HEK293 (cell line): Measurements from ENCODE around the gene BLVRA.

Source experiments
- CTCF ChIA-PET: fragments of 350-600 bp; formaldehyde crosslinking; extraction: SDS; loops from one replicate; lab custom pipeline; 2021; ENCODE audit warnings: antibody characterized with exemption; lab: Yijun Ruan, JAX
- POLR2A ChIA-PET: fragments of 300-600 bp; formaldehyde crosslinking; extraction: SDS; loops from one replicate; lab custom pipeline; 2020; ENCODE audit warnings: antibody characterized with exemption, inconsistent platforms; lab: Yijun Ruan, JAX
- H3K27ac ChIP-seq: fragments of 200-500 bp; sonication (Bioruptor generic); 2 replicates; pipeline ENCODE4 v1.5.1; 2014; ENCODE audit warnings: low read depth, low read length, control low read depth, inconsistent platforms; ENCODE audit errors: extremely low read depth
- H3K36me3 ChIP-seq, 2 experiments: fragments of 200-500 bp in 1 of 2; sonication (Bioruptor generic) in 1 of 2; 1 replicate in 1 of 2; 2 replicates in 1 of 2; pipeline ENCODE4 v1.5.1; 2014 to 2017; ENCODE audit warnings: inconsistent platforms in 2 of 2, low read length in 2 of 2; ENCODE audit not compliant: control insufficient read depth in 2 of 2, insufficient read depth in 1 of 2
- H3K4me1 ChIP-seq: fragments of 200-500 bp; sonication (Bioruptor generic); 2 replicates; pipeline ENCODE4 v1.5.1; 2014; ENCODE audit warnings: mild to moderate bottlenecking, low read length, inconsistent platforms; ENCODE audit not compliant: control insufficient read depth, insufficient read depth
- H3K4me3 ChIP-seq: 2 replicates; pipeline ENCODE4 v1.5.1; 2011; ENCODE audit warnings: low read depth, mild to moderate bottlenecking, control low read depth, low read length, moderate library complexity
- H3K9me3 ChIP-seq: fragments of 200-500 bp; sonication (Bioruptor generic); 2 replicates; pipeline ENCODE4 v1.5.1; 2014; ENCODE audit warnings: low read depth, low read length, inconsistent platforms; ENCODE audit not compliant: control insufficient read depth, insufficient read depth
- ATF2 ChIP-seq: fragments of 450-650 bp; formaldehyde crosslinking; IDR thresholded peaks from 2 replicates; pipeline ENCODE4 v1.5.1; 2016; ENCODE audit warnings: missing biosample characterization, missing genetic modification characterization, low read depth
- IKZF3 ChIP-seq: fragments of 450-650 bp; IDR thresholded peaks from 2 replicates; pipeline ENCODE4 v1.5.0; 2018; ENCODE audit warnings: missing biosample characterization, mild to moderate bottlenecking, missing genetic modification characterization, moderate library complexity
- KLF10 ChIP-seq: fragments of 450-650 bp; IDR thresholded peaks from 2 replicates; pipeline ENCODE4 v1.5.1; 2018; ENCODE audit warnings: missing biosample characterization, mild to moderate bottlenecking, missing genetic modification characterization
- PRDM2 ChIP-seq: fragments of 450-650 bp; formaldehyde crosslinking; IDR thresholded peaks from 2 replicates; pipeline ENCODE4 v1.5.1; 2016; ENCODE audit warnings: missing biosample characterization, missing genetic modification characterization, borderline replicate concordance
- SP7 ChIP-seq: fragments of 450-650 bp; formaldehyde crosslinking; IDR thresholded peaks from 2 replicates; pipeline ENCODE4 v1.5.1; 2016; ENCODE audit warnings: missing biosample characterization, missing genetic modification characterization
- YY2 ChIP-seq: fragments of 450-650 bp; formaldehyde crosslinking; IDR thresholded peaks from 2 replicates; pipeline ENCODE4 v1.5.1; 2016; ENCODE audit warnings: missing biosample characterization, missing genetic modification characterization
- ZFP3 ChIP-seq: fragments of 450-650 bp; formaldehyde crosslinking; IDR thresholded peaks from 2 replicates; pipeline ENCODE4 v1.5.1; 2016; ENCODE audit warnings: low read depth, missing biosample characterization, missing genetic modification characterization
- ZNF114 ChIP-seq: fragments of 450-650 bp; formaldehyde crosslinking; IDR thresholded peaks from 2 replicates; pipeline ENCODE4 v1.5.0; 2017; ENCODE audit warnings: missing biosample characterization, missing genetic modification characterization
- ZNF140 ChIP-seq: fragments of 450-650 bp; formaldehyde crosslinking; IDR thresholded peaks from 2 replicates; pipeline ENCODE4 v1.5.1; 2016; ENCODE audit warnings: missing biosample characterization, missing genetic modification characterization
- ZNF174 ChIP-seq: fragments of 450-650 bp; formaldehyde crosslinking; IDR thresholded peaks from 2 replicates; pipeline ENCODE4 v1.5.0; 2017; ENCODE audit warnings: missing biosample characterization, mild to moderate bottlenecking, missing genetic modification characterization
- ZNF280C ChIP-seq: fragments of 450-650 bp; formaldehyde crosslinking; IDR thresholded peaks from 2 replicates; pipeline ENCODE4 v1.5.1; 2016; ENCODE audit warnings: missing biosample characterization, missing genetic modification characterization
- ZNF302 ChIP-seq: fragments of 450-650 bp; formaldehyde crosslinking; IDR thresholded peaks from 2 replicates; pipeline ENCODE4 v1.5.1; 2016; ENCODE audit warnings: missing biosample characterization, missing genetic modification characterization, low read depth
- ZNF404 ChIP-seq: fragments of 450-650 bp; formaldehyde crosslinking; IDR thresholded peaks from 2 replicates; pipeline ENCODE4 v1.5.1; 2017; ENCODE audit warnings: missing biosample characterization, missing genetic modification characterization
- ZNF510 ChIP-seq: fragments of 450-650 bp; formaldehyde crosslinking; IDR thresholded peaks from 2 replicates; pipeline ENCODE4 v1.5.1; 2018; ENCODE audit warnings: mild to moderate bottlenecking, missing genetic modification characterization, missing biosample characterization; ENCODE audit not compliant: insufficient replicate concordance
- ZNF529 ChIP-seq: fragments of 450-650 bp; formaldehyde crosslinking; IDR thresholded peaks from 2 replicates; pipeline ENCODE4 v1.5.1; 2017; ENCODE audit warnings: missing genetic modification characterization, missing biosample characterization; ENCODE audit not compliant: insufficient replicate concordance
- ZNF571 ChIP-seq: fragments of 450-650 bp; formaldehyde crosslinking; IDR thresholded peaks from 2 replicates; pipeline ENCODE4 v1.5.0; 2017; ENCODE audit warnings: missing biosample characterization, missing genetic modification characterization
- ZNF843 ChIP-seq: fragments of 450-650 bp; formaldehyde crosslinking; IDR thresholded peaks from 2 replicates; pipeline ENCODE4 v1.5.1; 2016; ENCODE audit warnings: missing biosample characterization, missing genetic modification characterization
- TF ChIP-seq, protein P1 (sequence below): fragments of 450-650 bp; formaldehyde crosslinking; conservative IDR thresholded peaks from 2 replicates; pipeline ENCODE4 v1.5.1; 2016; ENCODE audit warnings: low read depth, missing biosample characterization, missing genetic modification characterization
- TF ChIP-seq, protein P2 (sequence below): fragments of 450-650 bp; formaldehyde crosslinking; IDR thresholded peaks from 2 replicates; pipeline ENCODE4 v1.5.1; 2016; ENCODE audit warnings: missing biosample characterization, missing genetic modification characterization

The BLVRA gene

DNA sequence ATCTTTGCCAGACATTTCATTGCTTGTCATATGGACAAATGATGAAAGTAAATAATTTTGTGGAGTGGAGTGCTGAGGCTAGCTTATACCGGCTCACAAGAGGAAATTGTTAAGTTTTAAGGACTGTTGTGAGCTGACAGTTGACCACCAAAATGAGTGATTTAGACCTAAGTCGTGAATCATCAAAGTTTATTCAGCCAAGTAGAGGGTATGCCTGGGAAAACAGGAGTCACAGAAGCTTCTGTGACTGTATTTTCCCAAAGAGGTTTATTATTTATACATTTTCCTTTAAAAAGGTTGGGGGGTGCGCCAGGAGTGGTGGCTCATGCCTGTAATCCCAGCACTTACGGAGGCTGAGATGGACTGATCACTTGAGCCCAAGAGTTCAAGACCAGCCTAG lies 89.0 kb downstream of the BLVRA start:
- Histone ChIP-seq H3K27ac (no peak overlapping the region), H3K36me3 (no peaks in the 10 kb centered on the region), H3K4me1 (no peaks in the 10 kb centered on the region), H3K4me3 (no peak overlapping the region), H3K9me3 (no peaks in the 10 kb centered on the region)
- POLR2A ChIA-PET, result interaction anchor here (1.0 kb wide), 1 partner anchor 22 kb away, joined by 4 read pairs; the partner anchor contains the start of gene MRPS24
- no peak for TF ChIP-seq ZNF114 (tag by site-specific recombination)
- TF ChIP-seq YY2 (tag by site-specific recombination), result no peak
- TF ChIP-seq KLF10 (tag by site-specific recombination), result no peak
- TF ChIP-seq, protein P1, sequence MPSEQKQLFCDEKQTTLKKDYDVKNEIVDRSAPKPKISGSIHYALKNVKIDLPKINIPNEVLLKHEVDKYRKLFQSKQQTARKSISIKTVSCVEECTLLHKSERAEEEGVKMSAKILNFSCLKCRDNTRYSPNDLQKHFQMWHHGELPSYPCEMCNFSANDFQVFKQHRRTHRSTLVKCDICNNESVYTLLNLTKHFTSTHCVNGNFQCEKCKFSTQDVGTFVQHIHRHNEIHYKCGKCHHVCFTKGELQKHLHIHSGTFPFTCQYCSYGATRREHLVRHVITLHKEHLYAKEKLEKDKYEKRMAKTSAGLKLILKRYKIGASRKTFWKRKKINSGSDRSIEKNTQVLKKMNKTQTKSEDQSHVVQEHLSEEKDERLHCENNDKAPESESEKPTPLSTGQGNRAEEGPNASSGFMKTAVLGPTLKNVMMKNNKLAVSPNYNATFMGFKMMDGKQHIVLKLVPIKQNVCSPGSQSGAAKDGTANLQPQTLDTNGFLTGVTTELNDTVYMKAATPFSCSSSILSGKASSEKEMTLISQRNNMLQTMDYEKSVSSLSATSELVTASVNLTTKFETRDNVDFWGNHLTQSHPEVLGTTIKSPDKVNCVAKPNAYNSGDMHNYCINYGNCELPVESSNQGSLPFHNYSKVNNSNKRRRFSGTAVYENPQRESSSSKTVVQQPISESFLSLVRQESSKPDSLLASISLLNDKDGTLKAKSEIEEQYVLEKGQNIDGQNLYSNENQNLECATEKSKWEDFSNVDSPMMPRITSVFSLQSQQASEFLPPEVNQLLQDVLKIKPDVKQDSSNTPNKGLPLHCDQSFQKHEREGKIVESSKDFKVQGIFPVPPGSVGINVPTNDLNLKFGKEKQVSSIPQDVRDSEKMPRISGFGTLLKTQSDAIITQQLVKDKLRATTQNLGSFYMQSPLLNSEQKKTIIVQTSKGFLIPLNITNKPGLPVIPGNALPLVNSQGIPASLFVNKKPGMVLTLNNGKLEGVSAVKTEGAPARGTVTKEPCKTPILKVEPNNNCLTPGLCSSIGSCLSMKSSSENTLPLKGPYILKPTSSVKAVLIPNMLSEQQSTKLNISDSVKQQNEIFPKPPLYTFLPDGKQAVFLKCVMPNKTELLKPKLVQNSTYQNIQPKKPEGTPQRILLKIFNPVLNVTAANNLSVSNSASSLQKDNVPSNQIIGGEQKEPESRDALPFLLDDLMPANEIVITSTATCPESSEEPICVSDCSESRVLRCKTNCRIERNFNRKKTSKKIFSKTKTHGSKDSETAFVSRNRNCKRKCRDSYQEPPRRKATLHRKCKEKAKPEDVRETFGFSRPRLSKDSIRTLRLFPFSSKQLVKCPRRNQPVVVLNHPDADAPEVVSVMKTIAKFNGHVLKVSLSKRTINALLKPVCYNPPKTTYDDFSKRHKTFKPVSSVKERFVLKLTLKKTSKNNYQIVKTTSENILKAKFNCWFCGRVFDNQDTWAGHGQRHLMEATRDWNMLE (tag by site-specific recombination), result no peak
- TF ChIP-seq ZNF843, result no peak
- TF ChIP-seq ZNF280C (tag by site-specific recombination), result no peak
- TF ChIP-seq ZNF404, result no peak
- TF ChIP-seq ZNF510 (tag by site-specific recombination), result no peak
- no peak for TF ChIP-seq ZNF140 (tag by site-specific recombination)
- no peak for TF ChIP-seq PRDM2 (tag by site-specific recombination)
- CTCF ChIA-PET, result interaction anchor here (0.7 to 2.3 kb wide), 3 partner anchors 8 to 369 kb away, joined by 4 to 12 read pairs (median 5); no protein-coding TSS in a partner anchor

DNA sequence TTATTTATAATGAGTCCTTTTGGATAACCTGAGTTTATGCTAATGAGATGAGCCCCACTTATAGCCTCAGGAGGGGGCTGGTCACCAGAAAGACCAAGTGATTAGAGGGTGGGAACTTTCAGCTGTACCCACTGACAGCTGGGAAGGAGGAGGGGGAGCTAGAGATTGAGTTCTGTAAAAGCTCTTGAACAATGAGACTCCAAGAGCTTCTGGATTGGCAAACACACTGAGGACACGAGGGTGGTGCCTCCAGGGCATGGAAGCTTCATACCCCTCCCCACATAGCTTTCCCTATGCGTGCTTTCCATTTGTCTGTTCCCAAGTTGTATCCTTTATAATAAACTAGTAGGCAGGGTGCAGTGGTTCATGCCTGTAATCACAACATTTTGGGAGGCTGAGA lies 90.6 kb downstream of the BLVRA start:
- ChIA-PET POLR2A (no interaction called here), CTCF (interaction anchor here (0.6 to 2.3 kb wide), 5 partner anchors 10 to 526 kb away, joined by 3 to 12 read pairs (median 5); partner anchors contain the start of gene STK17A)
- Histone ChIP-seq H3K4me3 (no peak overlapping the region), H3K9me3 (no peaks in the 10 kb centered on the region), H3K4me1 (no peaks in the 10 kb centered on the region), H3K36me3 (no peaks in the 10 kb centered on the region), H3K27ac (no peak overlapping the region)
- no peak for TF ChIP-seq ZNF302 (tag by site-specific recombination)
- TF ChIP-seq, protein P2, sequence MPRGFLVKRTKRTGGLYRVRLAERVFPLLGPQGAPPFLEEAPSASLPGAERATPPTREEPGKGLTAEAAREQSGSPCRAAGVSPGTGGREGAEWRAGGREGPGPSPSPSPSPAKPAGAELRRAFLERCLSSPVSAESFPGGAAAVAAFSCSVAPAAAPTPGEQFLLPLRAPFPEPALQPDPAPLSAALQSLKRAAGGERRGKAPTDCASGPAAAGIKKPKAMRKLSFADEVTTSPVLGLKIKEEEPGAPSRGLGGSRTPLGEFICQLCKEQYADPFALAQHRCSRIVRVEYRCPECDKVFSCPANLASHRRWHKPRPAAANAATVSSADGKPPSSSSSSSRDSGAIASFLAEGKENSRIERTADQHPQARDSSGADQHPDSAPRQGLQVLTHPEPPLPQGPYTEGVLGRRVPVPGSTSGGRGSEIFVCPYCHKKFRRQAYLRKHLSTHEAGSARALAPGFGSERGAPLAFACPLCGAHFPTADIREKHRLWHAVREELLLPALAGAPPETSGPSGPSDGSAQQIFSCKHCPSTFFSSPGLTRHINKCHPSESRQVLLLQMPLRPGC (tag by site-specific recombination), result no peak
- no peak for TF ChIP-seq IKZF3 (tag by site-specific recombination)
- TF ChIP-seq ATF2 (tag by site-specific recombination), result no peak
- TF ChIP-seq ZNF571 (tag by site-specific recombination), result no peak
- TF ChIP-seq SP7 (tag by site-specific recombination), result no peak
- no peak for TF ChIP-seq ZFP3 (tag by site-specific recombination)
- TF ChIP-seq ZNF529 (tag by site-specific recombination), result no peak
- TF ChIP-seq ZNF174 (tag by site-specific recombination), result no peak
